K562 (cell line): ENCODE results near the gene SLC6A6. TPM values are rescaled to one million over a fixed set of nuclear protein-coding genes. Genes with fewer than 3 reads are reported as not detected.

Experiments used
- BHLHE40 ChIP-seq: IDR thresholded peaks from 2 replicates; pipeline ENCODE4 v1.6.1; 2011; ENCODE audit warnings: low read length, improper control_type of control experiment
- CCNT2 ChIP-seq: IDR thresholded peaks from 2 replicates; pipeline ENCODE4 v1.6.1; 2011; ENCODE audit warnings: borderline replicate concordance, low read depth, mild to moderate bottlenecking, moderate library complexity, mixed read lengths, low read length; ENCODE audit not compliant: insufficient read length; ENCODE audit errors: extremely low read depth
- CHD4 ChIP-seq: fragments of 200-600 bp; sonication (generic); IDR thresholded peaks from 3 replicates; pipeline ENCODE4 v1.6.1; 2012; ENCODE audit warnings: low read depth, mild to moderate bottlenecking, mixed read lengths, low read length, inconsistent platforms; ENCODE audit not compliant: insufficient read depth, insufficient replicate concordance, poor library complexity, severe bottlenecking
- FOXA3 ChIP-seq, 2 experiments: fragments of 450-650 bp in 1 of 2; sonication (generic) in 1 of 2; formaldehyde crosslinking; IDR thresholded peaks in 1 of 2; conservative IDR thresholded peaks in 1 of 2; 2 replicates each; pipeline versions ENCODE4 v1.4.0 to v1.8.0; 2020 to 2022; ENCODE audit warnings: mild to moderate bottlenecking in 2 of 2, missing genetic modification reagents in 1 of 2
- HDGF ChIP-seq: fragments of 450-650 bp; IDR thresholded peaks from 2 replicates; pipeline ENCODE4 v1.6.1; 2016
- NONO ChIP-seq, 2 experiments: fragments of 200-400 bp in 1 of 2; fragments of 450-650 bp in 1 of 2; formaldehyde crosslinking in 1 of 2; IDR thresholded peaks; 2 replicates each; pipeline ENCODE4 v1.6.1; 2017; ENCODE audit warnings: low read depth in 2 of 2, mild to moderate bottlenecking in 2 of 2, moderate library complexity in 2 of 2, low read length in 1 of 2
- NR1H2 ChIP-seq: sonication (generic); formaldehyde crosslinking; IDR thresholded peaks from 2 replicates; pipeline ENCODE4 v1.4.0; 2020; ENCODE audit warnings: mild to moderate bottlenecking, missing genetic modification reagents
- PHF21A ChIP-seq: fragments of 450-650 bp; IDR thresholded peaks from 2 replicates; pipeline ENCODE4 v1.6.1; 2017; ENCODE audit warnings: low read depth, borderline replicate concordance
- RFX1 ChIP-seq: fragments of 450-650 bp; IDR thresholded peaks from 2 replicates; pipeline ENCODE4 v1.6.1; 2016; ENCODE audit warnings: mild to moderate bottlenecking, moderate library complexity
- TEAD4 ChIP-seq, 2 experiments: sonication (generic) in 1 of 2; formaldehyde crosslinking in 1 of 2; IDR thresholded peaks; 2 replicates each; pipeline versions ENCODE4 v1.6.1 to v1.8.0; 2012 to 2022; ENCODE audit warnings: borderline replicate concordance in 1 of 2, inconsistent platforms in 1 of 2, low read length in 1 of 2, mild to moderate bottlenecking in 1 of 2, missing genetic modification reagents in 1 of 2
- THRAP3 ChIP-seq: fragments of 450-650 bp; IDR thresholded peaks from 2 replicates; pipeline ENCODE4 v1.6.1; 2016; ENCODE audit warnings: mild to moderate bottlenecking, inconsistent platforms, borderline replicate concordance
- ZNF79 ChIP-seq: fragments of 250-450 bp; sonication (Bioruptor Pico); IDR thresholded peaks from 2 replicates; pipeline ENCODE4 v1.4.0; 2020; ENCODE audit warnings: low read depth, mild to moderate bottlenecking, moderate library complexity
- polyA plus RNA-seq, 8 experiments: library from polyadenylated mRNA; depleted of rRNA in 4 of 8; stranded (reverse) in 5 of 8; unstranded in 3 of 8; fragments of >200 nt; fragmentation: Nextera tagmentation in 2 of 8; fragmentation: Illumina TruSeq in 1 of 8; extraction: Ambion mirVana in 2 of 8; extraction: Trizol in 1 of 8; gene quantifications; 2 replicates each; pipeline versions ENCODE4 v1.2.1 to v1.2.3, GENCODE V29; 2011 to 2014; ENCODE audit warnings: inconsistent platforms in 1 of 8, missing spikeins in 1 of 8
- total RNA-seq, 7 experiments: library from RNA; depleted of rRNA in 6 of 7; stranded (reverse); fragments of >200 nt in 6 of 7; fragmentation: Illumina TruSeq in 2 of 7; extraction: Trizol in 2 of 7; gene quantifications; 2 replicates each; pipeline versions ENCODE4 v1.2.1 to v1.2.3, GENCODE V29; 2011 to 2021; ENCODE audit warnings: low replicate concordance in 1 of 7
- TF ChIP-seq, protein P1 (sequence below): sonication (generic); formaldehyde crosslinking; IDR thresholded peaks from 2 replicates; pipeline ENCODE4 v1.8.1; 2022; ENCODE audit warnings: missing genetic modification reagents
- TF ChIP-seq, protein P2 (sequence below), 3 experiments: fragments of 200-800 bp in 1 of 3; sonication (Bioruptor generic) in 1 of 3; sonication (generic) in 1 of 3; formaldehyde crosslinking in 1 of 3; IDR thresholded peaks; 2 replicates each; pipeline versions ENCODE4 v1.6.1 to v1.8.0; 2016 to 2022; ENCODE audit warnings: mild to moderate bottlenecking in 2 of 3, missing compliant biosample characterization in 2 of 3, missing genetic modification characterization in 2 of 3, missing genetic modification reagents in 1 of 3
- TF ChIP-seq, protein P3 (sequence below), 3 experiments: IDR thresholded peaks in 2 of 3; conservative IDR thresholded peaks in 1 of 3; 2 replicates each; pipeline ENCODE4 v1.5.1; 2011 to 2012; ENCODE audit warnings: low read length in 3 of 3, mild to moderate bottlenecking in 3 of 3, control low read depth in 2 of 3, improper control_type of control experiment in 1 of 3, inconsistent platforms in 1 of 3, low read depth in 1 of 3, mixed read lengths in 1 of 3, moderate library complexity in 1 of 3; ENCODE audit not compliant: insufficient read depth in 2 of 3
- TF ChIP-seq, protein P4 (sequence below): fragments of 250-450 bp; sonication (Bioruptor Pico); IDR thresholded peaks from 2 replicates; pipeline ENCODE4 v1.5.1; 2021; ENCODE audit warnings: mild to moderate bottlenecking
- TF ChIP-seq, protein P5 (sequence below): fragments of 450-650 bp; IDR thresholded peaks from 2 replicates; pipeline ENCODE4 v1.6.1; 2018; ENCODE audit not compliant: partially characterized antibody

SLC6A6 gene
- total and polyA plus RNA-seq, 9 of the 15 experiments (the other 6 are each of a cell fraction or from before 2014, with no cell fraction given): 12.3 to 203 (median 93.2) TPM

DNA sequence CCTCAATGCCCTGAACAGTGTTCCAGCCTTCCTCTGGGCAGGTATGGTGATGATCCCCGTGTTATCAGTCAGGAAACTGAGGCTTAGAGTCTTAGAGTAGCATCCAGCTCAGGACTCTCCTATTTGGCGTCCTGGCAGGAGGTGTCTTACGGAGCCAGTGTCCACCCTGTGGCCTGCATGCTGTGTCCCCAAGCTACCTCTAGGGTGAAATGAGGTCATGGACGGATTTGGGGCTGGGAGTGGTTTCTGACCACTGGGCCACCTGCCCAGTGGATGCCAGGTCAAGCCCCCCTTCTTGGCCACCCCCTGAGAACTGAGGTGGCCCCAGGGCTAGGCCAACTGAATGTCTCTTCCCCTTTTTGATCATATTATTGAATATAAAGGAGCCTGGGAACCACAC, 27.2 kb upstream of the SLC6A6 start (continued):
- TF ChIP-seq, protein P1, sequence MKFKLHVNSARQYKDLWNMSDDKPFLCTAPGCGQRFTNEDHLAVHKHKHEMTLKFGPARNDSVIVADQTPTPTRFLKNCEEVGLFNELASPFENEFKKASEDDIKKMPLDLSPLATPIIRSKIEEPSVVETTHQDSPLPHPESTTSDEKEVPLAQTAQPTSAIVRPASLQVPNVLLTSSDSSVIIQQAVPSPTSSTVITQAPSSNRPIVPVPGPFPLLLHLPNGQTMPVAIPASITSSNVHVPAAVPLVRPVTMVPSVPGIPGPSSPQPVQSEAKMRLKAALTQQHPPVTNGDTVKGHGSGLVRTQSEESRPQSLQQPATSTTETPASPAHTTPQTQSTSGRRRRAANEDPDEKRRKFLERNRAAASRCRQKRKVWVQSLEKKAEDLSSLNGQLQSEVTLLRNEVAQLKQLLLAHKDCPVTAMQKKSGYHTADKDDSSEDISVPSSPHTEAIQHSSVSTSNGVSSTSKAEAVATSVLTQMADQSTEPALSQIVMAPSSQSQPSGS (CRISPR knock-in tag): peak; percentile 73; the same call in 1 of the 2 replicates
- no peak for TF ChIP-seq TEAD4 (IDR thresholded peaks at IDR 0.05; ENCODE audit: low read length)
- TF ChIP-seq TEAD4 (CRISPR knock-in tag; IDR thresholded peaks at IDR 0.05; ENCODE audit: borderline replicate concordance): no peak
- TF ChIP-seq, protein P2, sequence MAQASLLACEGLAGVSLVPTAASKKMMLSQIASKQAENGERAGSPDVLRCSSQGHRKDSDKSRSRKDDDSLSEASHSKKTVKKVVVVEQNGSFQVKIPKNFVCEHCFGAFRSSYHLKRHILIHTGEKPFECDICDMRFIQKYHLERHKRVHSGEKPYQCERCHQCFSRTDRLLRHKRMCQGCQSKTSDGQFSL (CRISPR knock-in tag; IDR thresholded peaks at IDR 0.05): no peak
- TF ChIP-seq, protein P2 (tag; IDR thresholded peaks at IDR 0.05): no peak
- no peak for TF ChIP-seq ZNF79
- TF ChIP-seq HDGF: no peak
- TF ChIP-seq NR1H2: no peak
- TF ChIP-seq, protein P3, sequence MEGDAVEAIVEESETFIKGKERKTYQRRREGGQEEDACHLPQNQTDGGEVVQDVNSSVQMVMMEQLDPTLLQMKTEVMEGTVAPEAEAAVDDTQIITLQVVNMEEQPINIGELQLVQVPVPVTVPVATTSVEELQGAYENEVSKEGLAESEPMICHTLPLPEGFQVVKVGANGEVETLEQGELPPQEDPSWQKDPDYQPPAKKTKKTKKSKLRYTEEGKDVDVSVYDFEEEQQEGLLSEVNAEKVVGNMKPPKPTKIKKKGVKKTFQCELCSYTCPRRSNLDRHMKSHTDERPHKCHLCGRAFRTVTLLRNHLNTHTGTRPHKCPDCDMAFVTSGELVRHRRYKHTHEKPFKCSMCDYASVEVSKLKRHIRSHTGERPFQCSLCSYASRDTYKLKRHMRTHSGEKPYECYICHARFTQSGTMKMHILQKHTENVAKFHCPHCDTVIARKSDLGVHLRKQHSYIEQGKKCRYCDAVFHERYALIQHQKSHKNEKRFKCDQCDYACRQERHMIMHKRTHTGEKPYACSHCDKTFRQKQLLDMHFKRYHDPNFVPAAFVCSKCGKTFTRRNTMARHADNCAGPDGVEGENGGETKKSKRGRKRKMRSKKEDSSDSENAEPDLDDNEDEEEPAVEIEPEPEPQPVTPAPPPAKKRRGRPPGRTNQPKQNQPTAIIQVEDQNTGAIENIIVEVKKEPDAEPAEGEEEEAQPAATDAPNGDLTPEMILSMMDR (IDR thresholded peaks at IDR 0.05 in 2 of 3, conservative IDR thresholded peaks at IDR 0.05 in 1 of 3; ENCODE audit: insufficient read depth in 2 of 3, low read depth in 1 of 3, low read length in 3 of 3): peak; percentile 35 to 40 (median 39); a peak in 5 of 6 replicates
- TF ChIP-seq CCNT2: no peak
- TF ChIP-seq NONO (IDR thresholded peaks at IDR 0.05; ENCODE audit: low read depth in 2 of 2, low read length in 1 of 2): no peak
- no peak for TF ChIP-seq RFX1
- TF ChIP-seq, protein P4, sequence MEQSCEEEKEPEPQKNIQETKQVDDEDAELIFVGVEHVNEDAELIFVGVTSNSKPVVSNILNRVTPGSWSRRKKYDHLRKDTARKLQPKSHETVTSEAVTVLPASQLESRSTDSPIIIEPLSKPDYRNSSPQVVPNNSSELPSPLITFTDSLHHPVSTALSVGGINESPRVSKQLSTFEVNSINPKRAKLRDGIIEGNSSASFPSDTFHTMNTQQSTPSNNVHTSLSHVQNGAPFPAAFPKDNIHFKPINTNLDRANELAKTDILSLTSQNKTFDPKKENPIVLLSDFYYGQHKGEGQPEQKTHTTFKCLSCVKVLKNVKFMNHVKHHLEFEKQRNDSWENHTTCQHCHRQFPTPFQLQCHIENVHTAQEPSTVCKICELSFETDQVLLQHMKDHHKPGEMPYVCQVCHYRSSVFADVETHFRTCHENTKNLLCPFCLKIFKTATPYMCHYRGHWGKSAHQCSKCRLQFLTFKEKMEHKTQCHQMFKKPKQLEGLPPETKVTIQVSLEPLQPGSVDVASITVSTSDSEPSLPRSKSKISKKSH (CRISPR knock-in tag): no peak
- no peak for TF ChIP-seq PHF21A
- TF ChIP-seq BHLHE40: no peak
- TF ChIP-seq, protein P5, sequence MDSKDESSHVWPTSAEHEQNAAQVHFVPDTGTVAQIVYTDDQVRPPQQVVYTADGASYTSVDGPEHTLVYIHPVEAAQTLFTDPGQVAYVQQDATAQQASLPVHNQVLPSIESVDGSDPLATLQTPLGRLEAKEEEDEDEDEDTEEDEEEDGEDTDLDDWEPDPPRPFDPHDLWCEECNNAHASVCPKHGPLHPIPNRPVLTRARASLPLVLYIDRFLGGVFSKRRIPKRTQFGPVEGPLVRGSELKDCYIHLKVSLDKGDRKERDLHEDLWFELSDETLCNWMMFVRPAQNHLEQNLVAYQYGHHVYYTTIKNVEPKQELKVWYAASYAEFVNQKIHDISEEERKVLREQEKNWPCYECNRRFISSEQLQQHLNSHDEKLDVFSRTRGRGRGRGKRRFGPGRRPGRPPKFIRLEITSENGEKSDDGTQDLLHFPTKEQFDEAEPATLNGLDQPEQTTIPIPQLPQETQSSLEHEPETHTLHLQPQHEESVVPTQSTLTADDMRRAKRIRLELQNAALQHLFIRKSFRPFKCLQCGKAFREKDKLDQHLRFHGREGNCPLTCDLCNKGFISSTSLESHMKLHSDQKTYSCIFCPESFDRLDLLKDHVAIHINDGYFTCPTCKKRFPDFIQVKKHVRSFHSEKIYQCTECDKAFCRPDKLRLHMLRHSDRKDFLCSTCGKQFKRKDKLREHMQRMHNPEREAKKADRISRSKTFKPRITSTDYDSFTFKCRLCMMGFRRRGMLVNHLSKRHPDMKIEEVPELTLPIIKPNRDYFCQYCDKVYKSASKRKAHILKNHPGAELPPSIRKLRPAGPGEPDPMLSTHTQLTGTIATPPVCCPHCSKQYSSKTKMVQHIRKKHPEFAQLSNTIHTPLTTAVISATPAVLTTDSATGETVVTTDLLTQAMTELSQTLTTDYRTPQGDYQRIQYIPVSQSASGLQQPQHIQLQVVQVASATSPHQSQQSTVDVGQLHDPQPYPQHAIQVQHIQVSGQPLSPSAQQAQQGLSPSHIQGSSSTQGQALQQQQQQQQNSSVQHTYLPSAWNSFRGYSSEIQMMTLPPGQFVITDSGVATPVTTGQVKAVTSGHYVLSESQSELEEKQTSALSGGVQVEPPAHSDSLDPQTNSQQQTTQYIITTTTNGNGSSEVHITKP: peak; percentile 92
- TF ChIP-seq CHD4: no peak
- no peak for TF ChIP-seq THRAP3
- TF ChIP-seq FOXA3 (CRISPR knock-in tag; conservative IDR thresholded peaks at IDR 0.05 in 1 of 2, IDR thresholded peaks at IDR 0.05 in 1 of 2): 0 out of 4 replicates have a peak, but pooled peaks of 1 of the 2 experiments have one; percentile 13
